Measurements from ENCODE around the gene TRIB2.

- TF ChIP-seq CTCF (IDR thresholded peaks at IDR 0.05) (no peak), POLR2A (IDR thresholded peaks at IDR 0.05) (no peak)
Observed at GRCh38 chr2:12712881-12713280, 3.9 kb upstream of the TRIB2 start.

Data from uterus (tissue), 2 donors.